Neural cell (in vitro differentiated cells): Measurements from ENCODE around the gene DNAJC10. TPM values are rescaled to one million over a fixed set of nuclear protein-coding genes. Genes with fewer than 3 reads are reported as not detected.

Experiments used
- H2AFZ ChIP-seq: fragments of 200-600, 300-800 bp; sonication (generic), shearing (Covaris generic); 2 replicates; pipeline ENCODE4 v1.6.0; 2014; ENCODE audit warnings: low read depth, mild to moderate bottlenecking, antibody characterized with exemption, low read length, moderate library complexity
- H3F3A ChIP-seq: fragments of 200-600 bp; shearing (Covaris generic); 2 replicates; pipeline ENCODE4 v1.6.1; 2016; ENCODE audit warnings: mild to moderate bottlenecking, moderate library complexity, mixed read lengths, antibody characterized with exemption, low read length; ENCODE audit not compliant: insufficient read depth, poor library complexity, severe bottlenecking
- H3K27ac ChIP-seq: fragments of 200-600, 300-800 bp; sonication (generic), shearing (Covaris generic); 2 replicates; pipeline ENCODE4 v1.5.1; 2014; ENCODE audit warnings: mild to moderate bottlenecking, low read length, moderate library complexity
- H3K27me3 ChIP-seq: fragments of 300-800, 200-600 bp; sonication (generic), shearing (Covaris generic); 2 replicates; pipeline ENCODE4 v1.6.0; 2014; ENCODE audit warnings: mild to moderate bottlenecking, low read depth, low read length, moderate library complexity; ENCODE audit not compliant: insufficient read depth
- H3K36me3 ChIP-seq: fragments of 300-800, 200-600 bp; sonication (generic), shearing (Covaris generic); 2 replicates; pipeline ENCODE4 v1.5.1; 2014; ENCODE audit warnings: mild to moderate bottlenecking, antibody characterized with exemption, low read length, moderate library complexity; ENCODE audit not compliant: insufficient read depth
- H3K4me2 ChIP-seq: fragments of 300-800, 200-600 bp; sonication (generic), shearing (Covaris generic); 2 replicates; pipeline ENCODE4 v1.6.0; 2014; ENCODE audit warnings: mild to moderate bottlenecking, low read length
- H3K4me3 ChIP-seq: fragments of 300-800, 200-600 bp; sonication (generic), shearing (Covaris generic); 2 replicates; pipeline ENCODE4 v1.5.1; 2014; ENCODE audit warnings: mild to moderate bottlenecking, low read length, moderate library complexity
- H3K79me2 ChIP-seq: fragments of 200-600 bp; shearing (Covaris generic); replicated peaks from 2 replicates; pipeline ENCODE4 v1.6.0; 2014; ENCODE audit warnings: mild to moderate bottlenecking, low read length, moderate library complexity; ENCODE audit not compliant: insufficient read depth
- H3K9ac ChIP-seq: fragments of 300-800, 200-600 bp; sonication (generic), shearing (Covaris generic); 2 replicates; pipeline ENCODE4 v1.6.1; 2016; ENCODE audit warnings: mild to moderate bottlenecking, low read length, mixed read lengths
- H3K9me2 ChIP-seq: fragments of 200-600 bp; shearing (Covaris generic); 2 replicates; pipeline ENCODE4 v1.6.1; 2016; ENCODE audit warnings: mild to moderate bottlenecking, low read length, mixed read lengths; ENCODE audit not compliant: insufficient read depth
- H3K9me3 ChIP-seq: fragments of 200-600, 300-800 bp; sonication (generic), shearing (Covaris generic); 2 replicates; pipeline ENCODE4 v1.6.1; 2016; ENCODE audit warnings: mild to moderate bottlenecking, mixed run types, low read length, moderate library complexity, mixed read lengths
- H4K20me1 ChIP-seq: fragments of 200-600 bp; shearing (Covaris generic); 2 replicates; pipeline ENCODE4 v1.6.1; 2016; ENCODE audit warnings: mild to moderate bottlenecking, mixed run types; ENCODE audit not compliant: insufficient read depth
- EP300 ChIP-seq: fragments of 450-650 bp; conservative IDR thresholded peaks from 2 replicates; pipeline ENCODE4 v1.6.1; 2014; ENCODE audit warnings: antibody characterized with exemption, mild to moderate bottlenecking, moderate library complexity; ENCODE audit not compliant: poor library complexity, severe bottlenecking
- MXI1 ChIP-seq: fragments of 450-650 bp; conservative IDR thresholded peaks from 2 replicates; pipeline ENCODE4 v1.6.1; 2014; ENCODE audit warnings: antibody characterized with exemption, mild to moderate bottlenecking; ENCODE audit not compliant: poor library complexity, severe bottlenecking
- RAD21 ChIP-seq: fragments of 450-650 bp; conservative IDR thresholded peaks from 2 replicates; pipeline ENCODE4 v1.6.1; 2014; ENCODE audit warnings: antibody characterized with exemption, mild to moderate bottlenecking, moderate library complexity
- REST ChIP-seq: IDR thresholded peaks from 2 replicates; pipeline ENCODE4 v1.6.1; 2012; ENCODE audit warnings: borderline replicate concordance
- SMC3 ChIP-seq: fragments of 450-650 bp; conservative IDR thresholded peaks from 2 replicates; pipeline ENCODE4 v1.6.1; 2014; ENCODE audit warnings: antibody characterized with exemption, mild to moderate bottlenecking, moderate library complexity; ENCODE audit not compliant: poor library complexity
- TAF1 ChIP-seq: IDR thresholded peaks from 2 replicates; pipeline ENCODE4 v1.6.1; 2012; ENCODE audit warnings: low read depth
- polyA plus RNA-seq: library from polyadenylated mRNA; depleted of rRNA; stranded (reverse); fragments of >200 nt; gene quantifications from 2 replicates; pipeline ENCODE4 v1.2.3, GENCODE V29; 2014
- small RNA-seq, 3 experiments: library from RNA; depleted of rRNA; stranded (forward); fragments of <200 nt; gene quantifications; one replicate each; pipeline ENCODE3, GENCODE V24; 2012
- TF ChIP-seq, protein P1 (sequence below): fragments of 450-650 bp; IDR thresholded peaks from 2 replicates; pipeline ENCODE4 v1.5.1; 2014; ENCODE audit warnings: antibody characterized with exemption, mild to moderate bottlenecking, moderate library complexity; ENCODE audit not compliant: poor library complexity, severe bottlenecking

DNAJC10 gene
- polyA plus RNA-seq, 1 donor from 2014 or later: 92.5 TPM

- Histone ChIP-seq H3K9ac (no peak overlapping the region), H3K4me2 (no peak overlapping the region), H3K4me3 (no peak overlapping the region), H3K79me2 (peaks cover 5% of the 10 kb centered on the region), H3K36me3 (no peaks in the 10 kb centered on the region), H4K20me1 (no peaks in the 10 kb centered on the region), H2AFZ (no peak overlapping the region), H3K27ac (no peak overlapping the region), H3K9me2 (no peaks in the 10 kb centered on the region), H3K27me3 (no peaks in the 10 kb centered on the region), H3F3A (no peaks in the 10 kb centered on the region), H3K9me3 (no peaks in the 10 kb centered on the region)
- TF ChIP-seq MXI1 (no peak), RAD21 (no peak), SMC3 (no peak), REST (no peak), TAF1 (no peak), EP300 (no peak)
- TF ChIP-seq, protein P1, sequence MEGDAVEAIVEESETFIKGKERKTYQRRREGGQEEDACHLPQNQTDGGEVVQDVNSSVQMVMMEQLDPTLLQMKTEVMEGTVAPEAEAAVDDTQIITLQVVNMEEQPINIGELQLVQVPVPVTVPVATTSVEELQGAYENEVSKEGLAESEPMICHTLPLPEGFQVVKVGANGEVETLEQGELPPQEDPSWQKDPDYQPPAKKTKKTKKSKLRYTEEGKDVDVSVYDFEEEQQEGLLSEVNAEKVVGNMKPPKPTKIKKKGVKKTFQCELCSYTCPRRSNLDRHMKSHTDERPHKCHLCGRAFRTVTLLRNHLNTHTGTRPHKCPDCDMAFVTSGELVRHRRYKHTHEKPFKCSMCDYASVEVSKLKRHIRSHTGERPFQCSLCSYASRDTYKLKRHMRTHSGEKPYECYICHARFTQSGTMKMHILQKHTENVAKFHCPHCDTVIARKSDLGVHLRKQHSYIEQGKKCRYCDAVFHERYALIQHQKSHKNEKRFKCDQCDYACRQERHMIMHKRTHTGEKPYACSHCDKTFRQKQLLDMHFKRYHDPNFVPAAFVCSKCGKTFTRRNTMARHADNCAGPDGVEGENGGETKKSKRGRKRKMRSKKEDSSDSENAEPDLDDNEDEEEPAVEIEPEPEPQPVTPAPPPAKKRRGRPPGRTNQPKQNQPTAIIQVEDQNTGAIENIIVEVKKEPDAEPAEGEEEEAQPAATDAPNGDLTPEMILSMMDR: no peak
Observed at GRCh38 chr2:182836451-182836850, 120.4 kb downstream of the DNAJC10 start.

Small RNAs within 50 kb of the gene (small RNA-seq; reads per million reads assigned to genes)
- gene RF00019: 0 to 1.2 (median 0) reads per million in 3 experiments

Other genes with a start within 250 kb of the DNAJC10 start
- gene FRZB, start 150.4 kb downstream of the DNAJC10 start, polyA plus RNA-seq: 2.1 and 3.5 TPM in 2 replicates